DOHH2 (cell line): Measurements from ENCODE around the gene KCNN1.
"Not testable (repeated sequence)": the region's sequence is repeated elsewhere in the genome, so short reads cannot be mapped to it uniquely, and the experiment has no call there.

ENCODE experiments used
- H3F3A ChIP-seq: fragments of 200-600 bp; sonication (generic), shearing (Covaris generic); 2 replicates; pipeline ENCODE4 v1.6.0; 2016; ENCODE audit warnings: antibody characterized with exemption, mild to moderate bottlenecking; ENCODE audit not compliant: control insufficient read depth, insufficient read depth
- H3K27ac ChIP-seq: fragments of 200-600 bp; sonication (generic); 2 replicates; pipeline ENCODE4 v1.5.1; 2014; ENCODE audit warnings: low read depth, mild to moderate bottlenecking, low read length, moderate library complexity
- H3K27me3 ChIP-seq: fragments of 200-600 bp; sonication (generic); 2 replicates; pipeline ENCODE4 v1.6.1; 2014; ENCODE audit warnings: mild to moderate bottlenecking, low read length, mixed read lengths; ENCODE audit not compliant: control insufficient read depth
- H3K36me3 ChIP-seq: fragments of 200-600 bp; sonication (generic); 2 replicates; pipeline ENCODE4 v1.6.1; 2014; ENCODE audit warnings: mild to moderate bottlenecking, low read length, moderate library complexity, mixed read lengths; ENCODE audit not compliant: control insufficient read depth
- H3K4me1 ChIP-seq: fragments of 200-600 bp; sonication (generic); 2 replicates; pipeline ENCODE4 v1.6.1; 2014; ENCODE audit warnings: mild to moderate bottlenecking, low read length, mixed read lengths; ENCODE audit not compliant: control insufficient read depth
- H3K4me2 ChIP-seq: fragments of 200-600 bp; sonication (generic); 2 replicates; pipeline ENCODE4 v1.6.0; 2014; ENCODE audit warnings: mild to moderate bottlenecking, low read length, moderate library complexity
- H3K4me3 ChIP-seq: fragments of 200-600 bp; sonication (generic); 2 replicates; pipeline ENCODE4 v1.5.1; 2014; ENCODE audit warnings: mild to moderate bottlenecking, low read length, mixed read lengths
- H3K79me2 ChIP-seq: fragments of 200-600 bp; sonication (generic); 2 replicates; pipeline ENCODE4 v1.6.1; 2014; ENCODE audit warnings: mild to moderate bottlenecking, low read length, mixed read lengths; ENCODE audit not compliant: control insufficient read depth
- H3K9me2 ChIP-seq: fragments of 200-600 bp; sonication (generic); replicated peaks from 2 replicates; pipeline ENCODE4 v1.6.1; 2014; ENCODE audit warnings: mild to moderate bottlenecking, low read length, mixed read lengths; ENCODE audit not compliant: control insufficient read depth
- H3K9me3 ChIP-seq: fragments of 200-600 bp; sonication (generic); 2 replicates; pipeline ENCODE4 v1.6.1; 2014; ENCODE audit warnings: antibody characterized with exemption, low read length, mixed read lengths; ENCODE audit not compliant: control insufficient read depth, insufficient read depth
- H4K20me1 ChIP-seq: fragments of 200-600 bp; sonication (generic); 2 replicates; pipeline ENCODE4 v1.6.0; 2014; ENCODE audit warnings: low read depth, mild to moderate bottlenecking, antibody characterized with exemption, low read length, moderate library complexity; ENCODE audit not compliant: control insufficient read depth, insufficient read depth
- EZH2phosphoT487 ChIP-seq: fragments of 200-600 bp; sonication (generic); IDR thresholded peaks from 2 replicates; pipeline ENCODE4 v1.6.1; 2017; ENCODE audit warnings: borderline replicate concordance, mild to moderate bottlenecking, antibody characterized with exemption, low read length, moderate library complexity, mixed read lengths
- TF ChIP-seq, protein P1 (sequence below): fragments of 200-600 bp; sonication (generic); IDR thresholded peaks from one replicate; pipeline ENCODE4 v1.5.1; 2014; ENCODE audit warnings: antibody characterized with exemption, mild to moderate bottlenecking, low read depth, low read length; ENCODE audit not compliant: poor library complexity, severe bottlenecking

Gene KCNN1

DNA sequence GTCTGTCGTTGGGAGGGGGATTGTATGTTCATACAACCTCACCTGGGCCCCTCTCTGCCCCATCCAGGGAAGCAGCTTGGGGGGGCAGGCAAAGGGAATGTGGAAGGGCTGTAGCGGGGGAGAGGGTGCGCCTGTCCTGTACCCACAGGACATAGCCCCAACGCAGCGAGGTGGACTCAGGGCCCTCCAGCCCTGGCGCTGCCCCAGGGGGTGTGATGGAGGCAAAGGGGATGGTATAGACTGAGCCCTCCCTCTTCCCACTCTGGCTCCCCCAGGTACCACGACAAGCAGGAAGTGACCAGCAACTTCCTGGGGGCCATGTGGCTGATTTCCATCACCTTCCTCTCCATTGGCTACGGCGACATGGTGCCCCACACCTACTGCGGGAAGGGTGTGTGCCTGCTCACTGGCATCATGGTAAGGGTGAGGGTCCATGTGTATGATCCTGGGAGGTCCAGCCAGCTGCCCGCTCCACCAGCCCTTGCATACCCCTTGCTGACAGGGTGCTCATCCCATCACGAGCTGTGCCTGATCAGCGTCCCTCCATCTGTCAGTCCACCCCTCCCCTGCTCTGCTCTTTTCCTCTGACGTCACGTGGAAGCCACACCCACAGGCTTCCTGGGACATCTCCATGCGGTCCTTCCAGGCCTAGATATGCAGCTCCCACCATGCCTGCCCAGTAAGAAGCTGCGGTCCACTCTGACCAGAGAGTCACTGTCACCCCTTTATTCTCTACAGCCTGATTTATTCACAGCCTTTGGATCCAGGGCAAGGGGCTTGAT lies 18.3 kb downstream of the KCNN1 start:
- Histone ChIP-seq H3K27ac (no peak overlapping the region), H3K4me2 (no peak overlapping the region), H3K79me2 (no peaks in the 10 kb centered on the region), H3K9me3 (no peaks in the 10 kb centered on the region), H3K4me1 (peaks cover 18% of the 10 kb centered on the region), H3K27me3 (no peaks in the 10 kb centered on the region), H3K4me3 (no peak overlapping the region), H4K20me1 (no peaks in the 10 kb centered on the region), H3F3A (peaks cover 4% of the 10 kb centered on the region), H3K9me2 (no peaks in the 10 kb centered on the region), H3K36me3 (no peaks in the 10 kb centered on the region)
- TF ChIP-seq, protein P1, sequence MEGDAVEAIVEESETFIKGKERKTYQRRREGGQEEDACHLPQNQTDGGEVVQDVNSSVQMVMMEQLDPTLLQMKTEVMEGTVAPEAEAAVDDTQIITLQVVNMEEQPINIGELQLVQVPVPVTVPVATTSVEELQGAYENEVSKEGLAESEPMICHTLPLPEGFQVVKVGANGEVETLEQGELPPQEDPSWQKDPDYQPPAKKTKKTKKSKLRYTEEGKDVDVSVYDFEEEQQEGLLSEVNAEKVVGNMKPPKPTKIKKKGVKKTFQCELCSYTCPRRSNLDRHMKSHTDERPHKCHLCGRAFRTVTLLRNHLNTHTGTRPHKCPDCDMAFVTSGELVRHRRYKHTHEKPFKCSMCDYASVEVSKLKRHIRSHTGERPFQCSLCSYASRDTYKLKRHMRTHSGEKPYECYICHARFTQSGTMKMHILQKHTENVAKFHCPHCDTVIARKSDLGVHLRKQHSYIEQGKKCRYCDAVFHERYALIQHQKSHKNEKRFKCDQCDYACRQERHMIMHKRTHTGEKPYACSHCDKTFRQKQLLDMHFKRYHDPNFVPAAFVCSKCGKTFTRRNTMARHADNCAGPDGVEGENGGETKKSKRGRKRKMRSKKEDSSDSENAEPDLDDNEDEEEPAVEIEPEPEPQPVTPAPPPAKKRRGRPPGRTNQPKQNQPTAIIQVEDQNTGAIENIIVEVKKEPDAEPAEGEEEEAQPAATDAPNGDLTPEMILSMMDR, result no peak
- no peak for TF ChIP-seq EZH2phosphoT487

GRCh38 chr19:17986569-17986968 lies 19.7 kb downstream of the KCNN1 start:
- H3K36me3 ChIP-seq, H3K4me1 ChIP-seq, H3K9me3 ChIP-seq, H3K4me3 ChIP-seq, H3K79me2 ChIP-seq, H3F3A ChIP-seq, H3K27me3 ChIP-seq, H3K27ac ChIP-seq, H3K4me2 ChIP-seq, H4K20me1 ChIP-seq, H3K9me2 ChIP-seq: not testable (repeated sequence)

- no peaks in the 10 kb centered on the region for H3K36me3 ChIP-seq
- no peaks in the 10 kb centered on the region for H3K9me2 ChIP-seq
- H3K27ac ChIP-seq, result no peak overlapping the region
- H3K4me2 ChIP-seq, result no peak overlapping the region
- H3K4me3 ChIP-seq, result no peak overlapping the region
- peaks cover 10% of the 10 kb centered on the region for H3K4me1 ChIP-seq
- no peaks in the 10 kb centered on the region for H4K20me1 ChIP-seq
- H3F3A ChIP-seq, result no peaks in the 10 kb centered on the region
- H3K27me3 ChIP-seq, result no peaks in the 10 kb centered on the region
- TF ChIP-seq, protein P1, result no peak
- TF ChIP-seq EZH2phosphoT487, result no peak
- H3K79me2 ChIP-seq, result no peaks in the 10 kb centered on the region
- no peaks in the 10 kb centered on the region for H3K9me3 ChIP-seq
Measured at GRCh38 chr19:17988161-17988560, 21.3 kb downstream of the KCNN1 start.

DNA sequence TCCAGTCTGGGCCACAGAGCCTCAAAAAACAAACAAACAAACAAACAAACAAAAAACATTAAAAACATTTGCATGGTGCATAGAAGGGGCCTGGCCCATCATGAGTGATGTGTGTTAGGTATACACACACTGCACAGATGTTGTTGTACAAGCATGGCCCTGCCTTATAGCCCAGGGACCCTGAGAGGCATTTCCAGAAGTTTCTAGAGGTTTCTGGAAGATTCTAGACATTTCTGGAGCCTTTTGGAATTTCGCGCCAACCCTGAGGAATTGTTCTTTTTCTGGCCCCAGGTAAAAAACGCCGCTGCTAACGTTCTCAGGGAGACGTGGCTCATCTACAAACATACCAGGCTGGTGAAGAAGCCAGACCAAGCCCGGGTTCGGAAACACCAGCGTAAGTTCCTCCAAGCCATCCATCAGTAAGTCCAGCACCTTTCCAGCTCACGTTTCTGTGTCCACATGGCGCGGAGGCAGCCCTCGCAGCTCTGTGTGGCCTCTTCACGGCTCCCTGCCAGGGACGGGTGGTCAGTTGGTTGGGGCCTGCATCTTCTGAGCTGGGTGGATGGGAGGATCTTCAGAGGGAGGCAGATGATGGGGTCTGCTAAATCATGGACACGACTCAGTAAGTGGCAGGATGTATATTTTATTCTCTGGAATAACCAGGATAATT lies 22.7 kb downstream of the KCNN1 start:
- H4K20me1 ChIP-seq, result no peaks in the 10 kb centered on the region
- H3K4me2 ChIP-seq, result no peak overlapping the region
- H3K27ac ChIP-seq, result no peak overlapping the region
- H3F3A ChIP-seq, result no peaks in the 10 kb centered on the region
- H3K27me3 ChIP-seq, result no peaks in the 10 kb centered on the region
- no peaks in the 10 kb centered on the region for H3K79me2 ChIP-seq
- TF ChIP-seq, protein P1, result no peak
- no peak for TF ChIP-seq EZH2phosphoT487
- H3K9me3 ChIP-seq, result no peaks in the 10 kb centered on the region
- peaks cover 10% of the 10 kb centered on the region for H3K4me1 ChIP-seq
- no peaks in the 10 kb centered on the region for H3K9me2 ChIP-seq
- H3K4me3 ChIP-seq, result no peak overlapping the region
- no peaks in the 10 kb centered on the region for H3K36me3 ChIP-seq
